Activated T-cell treated with anti-CD3 and anti-CD28 coated beads, Interleukin-2, amount 50 U/mL, for 72 hours (primary cell): ENCODE data around the gene DMRT1. TPM values are rescaled to one million over a fixed set of nuclear protein-coding genes. Genes with fewer than 3 reads are reported as not detected.
"Not testable (repeated sequence)": the region's sequence is repeated elsewhere in the genome, so short reads cannot be mapped to it uniquely, and the experiment has no call there.

Source experiments
- ATAC-seq, 2 donors: fragments of 150-1000 bp; cut with Tn5 transposase; replicated peaks in 1 of 2; 2 replicates each; pipeline ENCODE4 v1.10.0; 2021; ENCODE audit warnings: moderate library complexity in 2 of 2, mild to moderate bottlenecking in 1 of 2
- DNase-seq, 2 donors: peaks; one replicate each; pipeline ENCODE4 v3.0.0; 2021 to 2022; ENCODE audit warnings: mixed read lengths in 1 of 2
- H3K27ac Mint-ChIP-seq: one replicate; pipeline ENCODE4 v1.8.0; 2022; ENCODE audit warnings: mild to moderate bottlenecking, moderate library complexity, mixed read lengths
- H3K27me3 Mint-ChIP-seq: one replicate; pipeline ENCODE4 v1.8.0; 2022; ENCODE audit warnings: low read depth, mixed read lengths
- H3K36me3 Mint-ChIP-seq, 2 donors: one replicate each; pipeline ENCODE4 v1.8.0; 2022; ENCODE audit warnings: mixed read lengths in 2 of 2, mild to moderate bottlenecking in 1 of 2; ENCODE audit not compliant: insufficient read depth in 2 of 2
- H3K4me1 Mint-ChIP-seq: one replicate; pipeline ENCODE4 v1.8.0; 2022; ENCODE audit warnings: low read depth, mixed read lengths
- H3K4me3 Mint-ChIP-seq, 2 donors: one replicate each; pipeline ENCODE4 v1.8.0; 2022; ENCODE audit warnings: mild to moderate bottlenecking in 2 of 2, mixed read lengths in 2 of 2, moderate library complexity in 2 of 2
- H3K9me3 Mint-ChIP-seq, 2 donors: one replicate each; pipeline ENCODE4 v1.8.0; 2022; ENCODE audit warnings: mixed read lengths in 2 of 2
- total RNA-seq, 2 donors: library from RNA; stranded (reverse); gene quantifications; one replicate each; pipeline ENCODE4 v1.2.3, GENCODE V29; 2022

DMRT1 gene
- total RNA-seq, 2 donors from 2014 or later = 0.12 TPM; not detected in 1

DNA sequence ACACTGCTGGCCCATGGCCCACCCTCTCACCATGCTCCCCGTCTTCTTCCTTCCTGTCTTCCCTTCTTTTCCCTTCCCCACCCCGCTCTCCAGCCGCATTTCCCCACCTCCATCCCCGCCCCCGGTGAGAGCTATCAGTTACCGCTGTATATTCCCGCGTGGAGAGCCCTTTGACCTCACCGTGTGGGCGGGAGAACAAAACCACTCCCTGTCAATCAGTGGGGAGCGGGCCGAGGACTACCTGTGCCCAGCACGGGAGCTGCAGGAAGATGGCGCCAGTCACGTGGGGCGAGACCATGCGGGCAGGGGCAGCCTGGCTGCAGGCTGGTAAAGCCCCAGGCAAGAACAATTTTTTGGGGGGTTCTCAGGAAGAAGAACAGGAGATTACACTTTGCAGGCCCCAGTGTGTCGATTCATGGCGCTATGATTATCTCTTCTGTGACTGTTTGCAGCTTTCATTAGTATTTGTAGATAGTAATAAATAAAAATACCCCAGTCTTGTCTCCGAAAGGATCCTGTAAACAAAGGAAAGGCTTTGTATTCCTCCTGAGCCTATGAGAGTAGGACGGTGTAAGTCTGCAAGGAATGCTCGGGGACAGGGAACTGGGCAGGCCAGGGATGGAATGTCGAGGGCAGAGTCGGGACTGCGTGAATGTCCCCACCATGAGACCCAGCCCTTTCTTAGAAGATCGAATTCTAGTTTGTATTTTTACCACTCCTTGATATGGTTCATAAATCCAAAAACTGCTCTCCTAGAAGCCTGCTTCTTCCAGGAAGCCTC, 14.8 kb upstream of the DMRT1 start:
- Mint-ChIP-seq H3K4me1 (no peaks in the 10 kb centered on the region), H3K36me3 (no peaks in the 10 kb centered on the region), H3K9me3 (no peaks in the 10 kb centered on the region), H3K27ac (no peak overlapping the region), H3K27me3 (no peaks in the 10 kb centered on the region), H3K4me3 (no peak overlapping the region)
- DNase-seq (no peak), ATAC-seq (no peak)

DNA sequence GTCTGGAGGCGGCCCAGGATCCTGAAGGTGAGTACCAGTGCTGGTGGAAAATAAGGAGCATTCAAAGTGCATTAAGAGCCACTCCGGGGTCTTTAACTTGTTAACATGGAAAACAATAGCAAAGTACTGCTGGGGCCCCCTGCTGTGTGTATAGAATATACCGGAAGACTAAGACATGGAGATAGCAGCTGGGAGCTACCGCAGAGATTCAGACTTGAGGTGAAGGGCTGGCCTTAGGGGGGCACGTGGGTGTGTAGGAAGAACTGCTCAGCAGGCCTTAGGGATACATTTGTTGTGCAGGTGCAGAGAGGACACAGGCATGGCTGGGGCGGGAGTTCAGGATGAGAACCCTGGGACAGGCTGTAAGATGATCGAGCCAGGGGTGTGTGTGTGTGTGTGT, 1.2 kb upstream of the DMRT1 start:
- H3K4me3 Mint-ChIP-seq = peak overlapping the region in 1 of 2 donors; percentile 33
- peaks cover 20% of the 10 kb centered on the region for H3K4me1 Mint-ChIP-seq
- peaks cover 36% of the 10 kb centered on the region for H3K27me3 Mint-ChIP-seq
- no peaks in the 10 kb centered on the region for H3K9me3 Mint-ChIP-seq
- no peaks in the 10 kb centered on the region for H3K36me3 Mint-ChIP-seq
- no peak overlapping the region for H3K27ac Mint-ChIP-seq
- DNase-seq (no peak), ATAC-seq (peak in 1 of 2 donors; percentile 36)

DNA sequence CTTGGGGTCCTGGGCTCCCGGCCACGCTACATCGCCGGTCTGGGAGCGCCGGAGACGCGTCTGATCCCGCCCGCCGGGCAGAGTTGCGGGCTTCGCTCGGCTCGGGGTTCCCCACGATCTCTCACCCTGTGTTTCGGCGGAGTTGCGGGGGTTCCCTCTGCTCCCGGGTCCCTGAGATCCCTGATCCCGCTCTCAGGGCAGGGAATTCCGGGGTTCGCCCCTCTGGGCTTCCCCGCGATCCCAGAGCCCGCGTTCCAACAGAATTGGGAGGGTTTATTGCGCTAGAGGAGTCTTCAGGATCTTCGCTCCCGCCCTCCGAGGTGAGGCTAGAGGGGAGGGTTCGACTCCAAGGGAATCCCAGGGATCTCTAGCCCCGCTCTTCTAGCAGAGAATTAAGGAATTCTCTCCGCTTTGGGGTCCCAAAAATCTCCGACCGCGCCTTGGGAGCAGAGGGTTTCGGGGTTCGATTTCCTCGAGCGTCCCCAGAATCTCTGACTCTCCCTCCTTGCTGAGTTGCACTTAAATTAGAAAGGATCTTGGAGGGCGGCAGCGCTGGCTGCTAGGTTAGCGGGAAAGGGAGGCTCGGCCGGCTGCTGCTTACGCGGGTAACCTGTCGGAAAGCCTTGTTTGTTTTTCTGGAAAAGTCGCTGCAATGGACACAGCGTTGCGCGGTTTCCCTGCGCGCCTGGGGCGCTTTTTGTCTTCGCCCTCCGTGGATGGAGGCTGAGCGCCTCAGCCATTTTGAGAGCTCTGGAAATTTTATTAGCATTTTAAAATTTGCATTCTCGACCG, 1.3 kb downstream of the DMRT1 start:
- ATAC-seq (no peak), DNase-seq (no peak)
- peak overlapping the region; percentile 45 to 69 for H3K4me3 Mint-ChIP-seq
- no peaks in the 10 kb centered on the region for H3K9me3 Mint-ChIP-seq
- H3K27me3 Mint-ChIP-seq = peaks cover 57% of the 10 kb centered on the region
- peak overlapping the region; percentile 11 for H3K27ac Mint-ChIP-seq
- no peaks in the 10 kb centered on the region for H3K36me3 Mint-ChIP-seq
- H3K4me1 Mint-ChIP-seq = peaks cover 28% of the 10 kb centered on the region

DNA sequence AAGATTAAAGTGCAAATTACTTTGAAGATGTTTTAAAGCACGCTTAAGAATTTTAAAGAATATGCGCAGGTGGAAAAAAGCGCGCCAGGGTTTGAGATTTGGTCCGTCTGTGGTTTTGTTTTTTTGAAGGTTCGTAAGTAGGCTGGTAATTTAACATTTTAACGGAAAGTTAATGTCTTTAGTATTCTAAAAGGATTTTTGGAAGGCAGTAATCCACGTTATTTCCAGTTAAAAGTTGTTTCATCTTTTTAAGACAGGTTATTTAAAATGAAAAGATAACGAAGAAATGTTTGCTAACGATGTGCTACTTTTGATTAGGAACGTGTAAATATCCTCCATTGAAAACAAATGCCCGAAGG, 1.9 kb downstream of the DMRT1 start:
- Mint-ChIP-seq H3K36me3 (no peaks in the 10 kb centered on the region), H3K27ac (peak overlapping the region; percentile 11), H3K27me3 (peaks cover 57% of the 10 kb centered on the region), H3K9me3 (no peaks in the 10 kb centered on the region), H3K4me3 (peak overlapping the region; percentile 44 to 69), H3K4me1 (peaks cover 28% of the 10 kb centered on the region)
- DNase-seq (no peak), ATAC-seq (no peak)

DNA sequence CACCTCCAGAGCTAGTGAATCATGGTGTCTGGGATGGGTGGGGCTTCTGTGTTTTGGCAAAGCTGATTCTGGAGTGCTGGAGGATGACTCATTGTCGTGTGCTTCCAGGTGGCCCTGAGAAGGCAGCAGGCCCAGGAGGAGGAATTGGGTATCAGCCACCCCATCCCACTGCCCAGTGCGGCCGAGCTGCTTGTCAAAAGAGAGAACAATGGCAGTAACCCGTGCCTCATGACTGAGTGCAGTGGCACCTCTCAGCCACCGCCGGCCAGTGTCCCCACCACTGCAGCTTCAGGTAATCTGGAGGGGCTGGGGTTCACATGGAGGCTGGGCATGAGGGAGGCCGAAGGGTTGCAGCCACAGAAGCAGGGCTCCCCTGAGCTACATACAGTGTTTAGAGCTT, 5.4 kb downstream of the DMRT1 start:
- Mint-ChIP-seq H3K36me3 (no peaks in the 10 kb centered on the region), H3K4me1 (peaks cover 15% of the 10 kb centered on the region), H3K27ac (no peak overlapping the region), H3K9me3 (no peaks in the 10 kb centered on the region), H3K27me3 (peaks cover 47% of the 10 kb centered on the region), H3K4me3 (no peak overlapping the region)
- DNase-seq (no peak), ATAC-seq (peak in 1 of 2 donors; percentile 29)

DNA sequence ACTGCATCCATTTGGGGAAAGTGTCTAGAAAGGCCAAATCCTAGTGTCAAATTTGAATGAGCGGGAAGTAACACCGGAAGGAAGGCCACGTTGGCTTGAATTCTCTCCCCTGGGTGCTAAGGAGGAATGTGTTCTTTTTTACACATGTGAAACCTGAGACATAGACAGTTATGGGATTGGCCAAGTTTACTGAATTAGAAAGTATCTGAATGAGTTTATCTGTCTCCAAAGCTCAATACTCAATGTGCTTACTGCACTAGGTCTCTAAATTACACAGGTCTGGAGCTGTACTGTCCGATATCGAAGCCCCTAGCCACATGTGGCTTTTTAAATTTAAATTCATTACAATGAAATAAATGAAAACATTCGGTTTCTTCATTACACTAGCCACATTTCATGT, 6.0 kb downstream of the DMRT1 start:
- Mint-ChIP-seq H3K27ac (no peak overlapping the region), H3K36me3 (no peaks in the 10 kb centered on the region), H3K27me3 (peaks cover 49% of the 10 kb centered on the region), H3K4me1 (peaks cover 15% of the 10 kb centered on the region), H3K4me3 (no peak overlapping the region), H3K9me3 (no peaks in the 10 kb centered on the region)
- ATAC-seq (peak; percentile 72 to 96), DNase-seq (no peak)

DNA sequence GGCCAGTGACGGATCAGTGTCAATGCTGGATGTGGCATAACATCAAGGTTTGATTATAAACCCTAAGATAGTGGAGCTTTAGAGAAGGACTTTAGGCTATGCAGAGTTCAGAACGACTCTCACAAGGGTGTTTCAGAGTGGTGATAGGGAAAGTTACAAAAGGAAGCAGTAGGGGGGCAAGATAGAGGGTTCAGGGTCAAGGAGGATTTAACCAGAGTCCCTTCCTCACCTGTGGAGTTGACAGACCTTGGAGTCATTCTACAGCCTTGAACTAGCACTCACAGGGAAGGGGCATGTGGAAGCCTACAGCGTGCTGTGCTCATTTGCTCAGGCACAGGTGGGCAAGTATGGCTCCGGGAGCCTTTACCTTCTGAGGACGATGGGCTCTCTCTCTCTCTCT, 7.9 kb downstream of the DMRT1 start:
- Mint-ChIP-seq H3K27me3 (peaks cover 37% of the 10 kb centered on the region), H3K36me3 (no peaks in the 10 kb centered on the region), H3K9me3 (no peaks in the 10 kb centered on the region), H3K4me3 (no peak overlapping the region), H3K4me1 (peaks cover 8% of the 10 kb centered on the region), H3K27ac (no peak overlapping the region)
- DNase-seq (no peak), ATAC-seq (no peak)

DNA sequence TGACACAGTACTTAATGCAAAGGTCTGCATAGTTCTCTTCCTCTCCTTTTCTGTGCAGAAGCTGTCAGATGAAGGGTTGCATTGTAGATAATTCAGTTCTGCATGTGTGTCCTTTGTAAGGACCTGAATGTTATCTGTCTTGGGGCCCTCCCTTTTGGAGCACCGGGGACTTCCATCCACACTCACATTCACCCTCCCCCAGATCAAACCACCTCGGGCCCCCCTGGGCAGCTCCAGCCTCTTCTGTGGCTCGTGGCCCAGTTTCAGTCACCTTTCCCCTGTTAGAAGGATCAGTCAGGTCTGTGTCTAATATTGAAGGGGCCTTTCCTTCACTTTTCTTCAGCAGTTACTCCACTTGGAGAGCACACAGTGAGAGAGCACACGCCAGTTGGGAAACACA, 11.0 kb downstream of the DMRT1 start:
- DNase-seq (no peak), ATAC-seq (no peak)
- H3K27me3 Mint-ChIP-seq = peaks cover 14% of the 10 kb centered on the region
- H3K36me3 Mint-ChIP-seq = no peaks in the 10 kb centered on the region
- no peaks in the 10 kb centered on the region for H3K9me3 Mint-ChIP-seq
- no peak overlapping the region for H3K4me3 Mint-ChIP-seq
- no peak overlapping the region for H3K27ac Mint-ChIP-seq
- H3K4me1 Mint-ChIP-seq = peaks cover 3% of the 10 kb centered on the region

DNA sequence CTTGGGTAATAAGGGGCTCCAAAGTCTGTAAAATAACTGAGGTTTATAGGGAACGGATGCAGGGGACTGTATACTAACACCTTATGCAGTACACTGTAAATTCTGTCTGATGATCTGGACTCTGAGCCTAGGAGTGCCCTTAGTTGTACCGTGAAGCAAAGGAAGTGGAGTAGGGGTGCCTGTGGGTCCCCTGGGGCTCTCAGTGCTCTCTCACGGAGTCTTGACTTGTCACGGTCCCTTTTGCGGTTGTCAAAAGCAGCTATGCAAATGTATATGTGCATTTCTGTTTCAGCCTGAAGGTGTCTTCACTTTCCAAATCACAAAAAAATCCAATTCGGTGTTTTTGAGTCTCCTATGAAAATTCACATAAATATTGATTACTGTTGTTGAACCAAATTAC, 17.8 kb downstream of the DMRT1 start:
- DNase-seq = no peak
- peaks cover 2% of the 10 kb centered on the region in 2 donors for H3K9me3 Mint-ChIP-seq
- peaks cover 6% of the 10 kb centered on the region for H3K27me3 Mint-ChIP-seq
- peaks cover 0 to 3% of the 10 kb centered on the region in 2 donors for H3K36me3 Mint-ChIP-seq
- no peaks in the 10 kb centered on the region for H3K4me1 Mint-ChIP-seq
- no peak for ATAC-seq
- no peak overlapping the region for H3K4me3 Mint-ChIP-seq
- no peak overlapping the region for H3K27ac Mint-ChIP-seq

DNA sequence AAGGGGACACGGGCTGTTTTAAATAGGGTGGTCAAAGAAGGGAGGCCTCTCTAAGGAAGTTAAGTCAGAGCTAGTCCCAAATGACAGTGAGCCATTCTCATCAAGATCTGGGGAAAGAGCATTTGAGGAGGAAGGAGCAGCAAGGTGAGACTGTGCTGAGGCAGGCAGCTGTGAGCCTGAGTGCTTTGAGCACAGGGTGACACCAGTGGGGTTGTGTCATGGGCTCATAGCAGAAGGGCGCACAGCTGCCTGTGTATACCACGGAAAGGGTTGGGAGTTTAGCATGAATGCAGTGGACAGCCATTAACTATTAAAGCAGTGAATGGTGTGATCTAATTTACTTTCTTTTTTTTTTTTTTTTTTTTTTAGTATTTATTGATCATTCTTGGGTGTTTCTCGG, 19.2 kb downstream of the DMRT1 start:
- Mint-ChIP-seq H3K9me3 (peaks cover 2% of the 10 kb centered on the region in 2 donors), H3K4me3 (no peak overlapping the region), H3K36me3 (peaks cover 0 to 3% of the 10 kb centered on the region in 2 donors), H3K27me3 (peaks cover 6% of the 10 kb centered on the region), H3K27ac (no peak overlapping the region), H3K4me1 (no peaks in the 10 kb centered on the region)
- ATAC-seq = no peak
- no peak for DNase-seq

DNA sequence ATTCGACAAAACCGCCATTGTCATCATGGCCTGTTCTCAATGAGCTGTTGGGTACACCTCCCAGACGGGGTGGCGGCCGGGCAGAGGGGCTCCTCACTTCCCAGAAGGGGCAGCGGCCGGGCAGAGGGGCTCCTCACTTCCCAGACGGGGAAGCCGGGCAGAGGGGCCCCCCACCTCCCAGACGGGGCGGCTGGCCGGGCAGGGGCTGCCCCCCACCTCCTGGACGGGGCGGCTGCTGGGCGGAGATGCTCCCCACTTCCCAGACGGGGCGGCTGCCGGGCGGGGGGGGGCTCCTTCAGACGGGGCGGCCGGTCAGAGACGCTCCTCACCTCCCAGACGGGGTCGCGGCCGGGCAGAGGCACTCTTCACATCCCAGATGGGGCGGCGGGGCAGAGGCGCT, 20.0 kb downstream of the DMRT1 start:
- H3K27ac Mint-ChIP-seq, H3K4me3 Mint-ChIP-seq: not testable (repeated sequence)

DNA sequence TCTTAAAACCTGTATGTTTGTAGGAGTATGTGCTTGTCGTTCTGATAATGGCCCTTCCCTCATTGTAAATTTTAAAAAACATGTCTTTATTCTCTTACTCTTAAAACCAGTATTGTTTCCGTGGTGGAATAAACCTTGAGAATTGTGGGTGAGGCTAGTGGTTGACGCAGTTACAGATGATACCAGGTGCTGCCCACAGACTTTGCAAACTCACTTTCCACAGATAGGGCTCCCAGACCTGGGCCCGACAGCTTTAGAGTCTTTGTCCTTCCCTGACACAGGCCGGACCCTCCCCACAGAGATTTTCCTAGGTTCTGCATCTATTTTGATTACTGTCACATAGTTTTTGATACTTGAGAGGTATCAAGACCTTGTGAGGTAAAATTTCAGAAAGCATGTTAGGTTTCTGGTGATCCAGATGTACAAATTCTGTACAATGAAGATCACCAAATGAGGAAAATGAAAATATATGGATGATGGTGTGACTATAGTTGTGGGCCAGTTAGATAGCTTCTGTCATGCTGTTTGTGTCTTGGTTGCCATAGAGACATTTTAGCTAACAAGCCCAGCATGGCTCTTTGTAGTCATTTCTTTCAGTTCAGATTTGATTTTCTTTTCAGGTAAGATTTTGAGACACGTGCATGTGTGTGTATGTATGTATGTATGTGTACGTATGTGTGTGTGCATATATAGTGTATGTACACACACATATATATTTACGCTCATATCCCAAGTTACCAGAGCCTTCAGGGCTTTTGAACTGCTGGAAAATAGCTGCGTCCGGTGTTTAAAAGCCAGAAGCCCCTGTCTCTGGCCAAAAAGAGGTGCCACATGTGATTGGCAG, 33.8 kb downstream of the DMRT1 start:
- H3K9me3 Mint-ChIP-seq = no peaks in the 10 kb centered on the region

More for the DNA sequence above, 20.0 kb downstream of the DMRT1 start:
- not testable (repeated sequence) for ATAC-seq, H3K4me1 Mint-ChIP-seq, DNase-seq, H3K27me3 Mint-ChIP-seq, H3K9me3 Mint-ChIP-seq, H3K36me3 Mint-ChIP-seq

DNA sequence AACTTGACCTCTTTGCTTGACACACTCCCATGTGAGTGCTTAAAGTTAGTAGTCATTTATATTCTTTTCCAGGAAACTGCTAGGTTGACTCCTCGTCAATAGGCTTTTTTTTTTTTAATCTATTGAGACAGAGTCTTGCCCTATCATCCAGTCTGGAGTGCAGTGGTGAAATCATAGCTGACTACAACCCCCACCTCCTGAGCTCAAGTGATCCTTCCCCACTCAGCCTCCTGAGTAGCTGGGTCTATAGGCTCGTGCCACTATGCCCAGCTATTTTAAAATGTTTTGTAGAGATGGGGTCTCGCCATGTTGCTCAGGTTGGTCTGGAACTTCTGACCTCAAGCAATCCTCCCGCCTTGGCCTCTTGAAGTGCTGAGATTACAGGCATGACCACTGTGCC, 34.9 kb downstream of the DMRT1 start:
- Mint-ChIP-seq H3K36me3 (no peaks in the 10 kb centered on the region), H3K27me3 (peaks cover 26% of the 10 kb centered on the region), H3K4me1 (peaks cover 12% of the 10 kb centered on the region), H3K27ac (no peak overlapping the region), H3K4me3 (no peak overlapping the region), H3K9me3 (no peaks in the 10 kb centered on the region)
- ATAC-seq (no peak), DNase-seq (no peak)

More for the DNA sequence above, 33.8 kb downstream of the DMRT1 start:
- Mint-ChIP-seq H3K36me3 (no peaks in the 10 kb centered on the region), H3K27ac (no peak overlapping the region), H3K4me1 (peaks cover 1% of the 10 kb centered on the region), H3K27me3 (peaks cover 22% of the 10 kb centered on the region), H3K4me3 (no peak overlapping the region)
- DNase-seq = no peak
- peak; percentile 50 to 70 for ATAC-seq
